GM19099 (cell line): ENCODE measurements around the gene ATG10.

ENCODE experiments used
- POLR2A ChIP-seq: IDR thresholded peaks from 3 replicates; pipeline ENCODE4 v1.6.1; 2011; ENCODE audit warnings: low read depth; ENCODE audit not compliant: insufficient read length; ENCODE audit errors: extremely low read depth

Gene ATG10

GRCh38 chr5:82295144-82295543 is 323.3 kb downstream of the ATG10 start:
- TF ChIP-seq POLR2A = no peak

- no peak for TF ChIP-seq POLR2A
Measured at GRCh38 chr5:82295959-82296531, 324.2 kb downstream of the ATG10 start.

GRCh38 chr5:82296929-82297328 is 325.1 kb downstream of the ATG10 start:
- no peak for TF ChIP-seq POLR2A

- TF ChIP-seq POLR2A = no peak
Measured at GRCh38 chr5:82297711-82298110, 325.9 kb downstream of the ATG10 start.

GRCh38 chr5:82298668-82299067 is 326.8 kb downstream of the ATG10 start:
- no peak for TF ChIP-seq POLR2A

GRCh38 chr5:82301190-82301589 is 329.4 kb downstream of the ATG10 start:
- TF ChIP-seq POLR2A = no peak
